Activated T-helper 1 cell treated with anti-CD3 and anti-CD28 coated beads, Interleukin-2, amount 50 U/mL, for 16 hours (primary cell): ENCODE measurements around the gene BLID.

Experiments used
- DNase-seq, 2 donors: peaks; one replicate each; pipeline ENCODE4 v3.0.0-alpha.2; 2020; ENCODE audit warnings: low read depth in 1 of 2, low spot score in 1 of 2

BLID gene

GRCh38 chr11:122085264-122085663, 30.8 kb downstream of the BLID start:
- DNase-seq = no peak

DNA sequence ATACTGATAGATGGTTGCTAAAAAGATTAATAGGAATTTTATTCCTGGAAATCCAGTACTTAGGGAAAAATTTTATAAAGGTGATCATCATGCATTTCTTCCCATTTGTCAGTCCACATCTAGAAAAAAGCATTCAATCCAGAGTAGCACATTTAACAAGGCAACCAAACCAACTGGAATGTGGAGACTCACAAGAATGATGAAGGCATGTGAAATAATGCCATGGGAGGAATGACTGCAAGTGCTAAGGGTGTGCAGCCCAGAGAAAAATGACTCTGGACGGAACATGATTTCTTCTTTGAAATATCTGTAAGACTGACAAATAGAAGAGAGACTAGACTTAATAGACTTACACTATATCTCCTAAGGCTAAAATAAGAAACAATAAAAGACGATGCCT, 33.8 kb downstream of the BLID start:
- no peak for DNase-seq

DNA sequence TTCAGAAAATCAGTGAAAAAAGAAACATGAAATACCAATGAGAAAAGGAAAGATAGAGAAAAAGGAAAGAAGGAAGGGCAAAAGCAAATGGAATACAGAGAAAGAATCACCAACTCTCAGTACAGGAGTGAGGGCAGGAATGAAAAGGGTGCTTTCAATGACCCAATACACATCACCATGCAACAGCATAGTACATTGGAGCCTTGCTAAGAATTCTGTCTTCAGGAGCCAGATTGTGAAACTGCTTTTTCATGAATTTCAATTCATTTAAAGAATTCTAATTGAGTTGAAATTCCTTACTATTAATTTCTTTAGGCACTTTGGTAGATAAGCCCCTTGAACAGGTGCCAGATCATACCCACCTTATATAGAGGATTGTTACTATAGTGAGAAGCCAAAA, 34.9 kb downstream of the BLID start:
- no peak for DNase-seq

DNA sequence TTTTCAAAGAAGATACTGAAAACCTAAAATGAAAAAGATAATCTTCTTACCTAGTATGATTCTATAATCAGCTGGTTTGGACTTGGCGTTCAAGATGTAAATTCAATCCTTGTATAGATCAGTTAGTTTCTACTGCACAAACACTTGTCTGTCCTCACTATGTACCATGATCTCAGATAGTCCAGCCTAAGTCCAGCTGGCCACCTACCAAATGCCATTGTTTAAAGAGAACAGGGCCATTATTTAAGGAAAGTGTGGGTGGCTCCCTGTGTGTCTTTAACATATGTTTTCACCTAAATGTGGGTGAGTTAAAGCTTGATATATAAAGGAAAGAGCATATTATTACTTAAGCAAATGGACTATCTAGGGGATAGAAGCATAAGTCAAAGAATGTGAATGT, 38.6 kb downstream of the BLID start:
- no peak for DNase-seq

DNA sequence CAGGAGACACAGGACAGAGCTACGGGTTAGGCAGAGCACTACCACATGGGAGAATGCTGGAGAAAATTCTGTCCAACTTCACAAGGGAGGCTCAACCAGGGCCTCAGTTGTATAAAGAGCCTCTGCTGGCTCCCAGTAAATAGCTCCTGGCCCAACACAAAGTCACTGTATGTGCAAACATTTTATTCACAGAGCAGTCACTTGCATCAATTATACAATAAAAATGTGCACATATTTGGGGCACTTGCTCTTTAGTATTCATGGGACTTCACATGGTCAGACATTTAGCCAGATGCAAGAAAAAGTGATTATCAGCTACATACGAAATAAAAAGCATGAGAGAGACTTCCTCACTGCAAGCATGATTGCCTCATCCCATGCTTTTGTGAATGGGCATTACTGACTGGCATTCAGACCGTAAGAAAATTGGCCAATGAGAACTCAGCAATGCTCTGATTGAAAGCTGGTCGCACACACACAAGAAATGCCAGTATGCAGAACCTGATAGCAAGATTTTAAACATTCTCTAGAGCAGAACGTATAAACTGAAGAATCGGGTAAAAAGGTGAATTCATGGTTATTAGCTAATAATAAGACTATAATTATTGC, 39.4 kb downstream of the BLID start:
- no peak for DNase-seq

- no peak for DNase-seq
Observed at GRCh38 chr11:122075016-122075415, 41.0 kb downstream of the BLID start.

DNA sequence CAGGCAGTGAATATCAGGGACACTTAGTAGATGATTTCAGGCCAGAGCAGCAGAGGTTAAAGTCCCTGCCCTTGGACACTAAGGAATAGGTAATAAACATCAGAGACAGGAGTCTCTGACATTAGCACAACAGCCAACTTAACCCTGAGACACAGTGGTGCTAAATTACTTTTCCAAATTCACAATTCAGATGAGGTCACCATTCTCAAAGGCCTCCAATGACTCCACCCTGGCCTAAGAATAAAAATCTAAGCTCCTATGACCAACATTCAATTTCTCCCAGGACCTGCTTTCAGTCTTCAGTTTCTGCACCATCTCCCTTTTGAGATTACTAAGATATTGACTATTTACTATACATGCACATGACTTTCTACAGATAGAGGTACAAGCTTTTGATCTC, 42.0 kb downstream of the BLID start:
- DNase-seq = no peak

DNA sequence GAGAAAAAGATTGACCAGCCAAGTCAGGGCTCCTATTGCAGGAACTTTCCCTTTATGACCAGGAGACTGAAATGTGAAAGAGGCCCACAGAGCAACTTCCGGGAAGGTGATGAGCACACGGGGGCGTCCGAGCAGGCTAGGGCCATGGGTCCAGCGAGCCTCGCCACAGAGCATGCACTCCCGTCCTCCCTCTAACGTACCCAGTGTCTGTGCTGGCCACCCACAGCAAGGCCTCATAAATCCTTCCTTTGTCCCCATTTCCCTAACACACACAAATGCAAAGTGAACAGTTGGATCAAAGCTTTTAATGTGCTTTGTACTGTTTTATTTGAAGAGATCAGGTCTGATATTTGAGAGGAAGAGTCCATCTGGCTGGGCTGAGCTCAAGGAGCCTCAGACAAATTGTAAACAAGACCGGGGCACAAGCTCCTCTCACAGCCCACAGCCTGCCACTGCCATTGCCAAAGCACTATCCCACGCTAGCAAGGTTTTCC, 44.3 kb downstream of the BLID start:
- DNase-seq = no peak

DNA sequence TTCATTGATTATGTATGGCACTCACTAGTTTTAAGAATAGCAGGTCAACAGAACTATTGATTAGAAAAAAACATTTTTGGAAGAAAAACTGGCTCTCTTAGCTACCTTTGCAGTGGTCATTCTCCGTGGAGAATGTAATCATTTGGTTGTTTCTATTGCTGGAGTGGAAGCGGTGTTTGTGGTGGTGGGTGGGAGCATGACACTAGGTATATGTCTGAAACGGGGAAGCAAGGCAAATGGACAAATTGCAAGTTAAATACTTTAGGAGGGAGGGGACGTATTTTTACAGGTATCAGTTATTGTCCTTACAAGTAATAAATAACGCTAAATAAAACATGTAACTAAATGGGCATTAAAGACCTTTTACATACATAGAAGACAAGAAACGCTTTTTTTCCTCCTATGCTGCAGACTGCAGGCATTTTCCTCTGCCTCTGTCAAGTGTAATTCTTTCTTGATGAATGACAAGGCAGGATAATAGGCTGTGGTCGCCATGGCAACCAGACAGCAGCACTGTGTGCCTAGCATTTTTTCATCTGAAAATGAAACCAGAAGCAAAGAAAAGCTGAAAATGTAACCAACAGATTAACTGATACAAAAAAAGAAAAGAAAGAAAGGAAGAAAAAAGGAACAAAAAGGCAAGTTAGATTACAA, 46.2 kb downstream of the BLID start:
- no peak for DNase-seq

DNA sequence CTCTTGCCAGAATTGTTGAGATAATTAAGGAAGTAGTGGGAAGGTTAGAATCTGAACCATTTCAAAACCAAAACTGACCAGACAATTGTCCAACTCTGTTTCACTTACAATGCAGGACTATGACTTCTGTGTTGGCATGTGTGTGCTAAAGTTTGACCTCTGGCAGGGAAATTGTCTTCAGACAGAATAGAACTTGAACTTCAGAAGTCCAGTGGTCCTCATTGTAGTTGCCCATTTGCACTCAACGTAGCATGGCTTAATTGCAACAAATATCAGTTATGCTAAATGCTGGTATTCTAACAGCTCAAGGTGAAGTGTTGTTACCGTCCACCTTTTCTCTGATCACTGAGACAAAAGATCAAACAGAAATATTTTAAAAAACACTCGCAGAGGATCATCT, 47.2 kb downstream of the BLID start:
- no peak for DNase-seq

DNA sequence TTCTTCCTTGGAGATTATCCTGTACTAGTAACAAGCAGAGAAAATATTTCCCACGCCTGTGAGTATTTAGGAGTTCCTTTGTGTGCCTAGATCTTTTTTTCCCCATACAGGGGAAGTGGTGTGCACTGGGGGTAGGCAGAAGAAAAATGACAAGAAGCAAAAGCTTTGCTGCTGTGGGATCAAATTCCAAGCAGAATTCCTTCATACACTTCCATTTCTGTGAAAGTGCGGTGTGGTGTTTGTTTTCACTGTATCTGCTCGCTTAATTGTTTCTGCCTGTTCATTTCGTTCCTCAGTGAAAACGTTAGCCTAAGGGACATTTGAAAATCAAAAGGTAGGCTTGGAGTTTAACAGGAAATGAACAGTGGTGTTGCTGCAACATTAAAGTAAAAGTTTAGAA, 47.9 kb downstream of the BLID start:
- DNase-seq = no peak
